ENCODE measurements around the gene HAUS6.
"Not testable (repeated sequence)": the region's sequence is repeated elsewhere in the genome, so short reads cannot be mapped to it uniquely, and the experiment has no call there.

Gene HAUS6

GRCh38 chr9:19033015-19033414 is 69.7 kb downstream of the HAUS6 start, which contains the start of gene SAXO1:
TSS of gene SAXO1 (minus strand) at chr9:19033209. CDS start at chr9:19032908, 301 bp downstream.
- no peak for DNase-seq (ENCODE audit: low spot score)

DNA sequence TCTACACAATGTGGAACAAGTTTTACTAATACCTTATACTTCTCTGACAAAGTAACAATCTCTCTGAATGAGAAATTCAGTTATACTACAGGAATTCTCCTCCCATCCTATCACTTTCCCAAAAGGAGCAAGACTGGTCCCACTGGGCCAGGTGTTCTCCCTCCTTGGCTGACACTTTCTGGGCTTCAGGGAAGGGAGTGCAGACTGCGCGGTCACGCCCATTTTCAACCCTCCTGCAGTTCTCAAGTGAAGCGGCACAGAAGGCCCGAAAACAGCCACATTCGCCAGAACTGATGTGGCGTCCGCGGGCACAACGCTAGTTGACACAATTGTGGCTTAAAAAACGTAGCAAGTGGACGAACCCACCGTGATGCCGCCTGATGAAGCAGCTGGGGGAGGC is 70.3 kb downstream of the HAUS6 start:
- DNase-seq (ENCODE audit: low spot score) = no peak

- DNase-seq (ENCODE audit: low spot score) = no peak
Measured at GRCh38 chr9:19030899-19031298, 71.8 kb downstream of the HAUS6 start.

- peak; percentile 71 for DNase-seq (ENCODE audit: low spot score)
Measured at GRCh38 chr9:19028835-19029451, 73.8 kb downstream of the HAUS6 start.

DNA sequence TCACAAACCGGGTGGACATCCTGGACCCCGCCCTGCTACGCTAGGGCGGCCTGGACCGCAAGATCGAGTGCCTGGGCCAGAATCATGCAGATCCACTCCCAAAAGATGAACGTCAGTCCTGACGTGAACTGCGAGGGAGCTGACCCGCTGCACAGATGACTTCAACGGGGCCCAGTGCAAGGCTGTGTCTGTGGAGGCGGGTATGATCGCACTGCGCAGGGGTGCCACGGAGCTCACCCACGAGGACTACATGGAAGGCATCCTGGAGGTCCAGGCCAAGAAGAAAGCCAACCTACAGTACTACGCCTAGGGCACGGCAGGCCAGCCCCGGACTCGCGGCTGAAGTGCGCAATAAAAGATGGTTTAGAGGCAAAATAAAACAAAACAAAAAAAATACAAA is 74.9 kb downstream of the HAUS6 start:
- DNase-seq (ENCODE audit: low spot score) = no peak

GRCh38 chr9:19026375-19026774 is 76.3 kb downstream of the HAUS6 start:
- no peak for DNase-seq (ENCODE audit: low spot score)

- no peak for DNase-seq (ENCODE audit: low spot score)
Measured at GRCh38 chr9:19023078-19023477, 79.6 kb downstream of the HAUS6 start.

DNA sequence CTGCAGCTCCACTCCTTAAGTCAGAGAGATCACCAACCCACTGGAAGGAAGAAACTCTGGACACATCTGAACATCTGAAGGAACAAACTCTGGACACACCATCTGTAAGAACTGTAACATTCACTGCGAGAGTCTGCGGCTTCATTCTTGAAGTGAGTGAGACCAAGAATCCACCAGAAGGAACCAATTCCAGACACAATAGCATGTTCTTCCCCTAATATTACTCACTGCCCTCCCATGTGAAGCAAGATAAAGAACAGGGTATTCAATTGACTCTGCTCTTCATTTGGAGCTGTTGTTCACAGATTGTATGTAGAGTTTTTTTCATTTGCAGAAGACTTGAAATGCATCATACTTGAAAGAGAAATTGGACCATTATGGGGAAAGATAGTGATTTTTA is 80.5 kb downstream of the HAUS6 start:
- no peak for DNase-seq (ENCODE audit: low spot score)

DNA sequence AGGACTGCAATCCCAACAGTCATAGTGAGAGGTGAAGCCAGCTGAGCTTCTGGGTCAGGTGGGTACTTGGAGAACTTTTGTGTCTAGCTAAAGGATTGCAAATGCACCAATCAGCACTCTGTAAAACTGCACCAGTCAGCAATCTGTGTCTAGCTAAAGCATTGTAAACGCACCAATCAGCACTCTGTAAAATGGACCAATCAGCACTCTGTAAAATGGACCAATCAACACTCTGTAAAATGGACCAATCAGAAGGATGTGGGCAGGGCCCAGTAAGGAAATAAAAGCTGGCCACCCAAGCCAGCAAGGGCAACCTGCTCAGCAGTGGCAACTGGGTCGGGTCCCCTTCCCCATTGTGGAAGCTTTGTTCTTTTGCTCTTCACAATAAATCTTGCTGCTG is 81.1 kb downstream of the HAUS6 start:
- DNase-seq (ENCODE audit: low spot score) = not testable (repeated sequence)

DNA sequence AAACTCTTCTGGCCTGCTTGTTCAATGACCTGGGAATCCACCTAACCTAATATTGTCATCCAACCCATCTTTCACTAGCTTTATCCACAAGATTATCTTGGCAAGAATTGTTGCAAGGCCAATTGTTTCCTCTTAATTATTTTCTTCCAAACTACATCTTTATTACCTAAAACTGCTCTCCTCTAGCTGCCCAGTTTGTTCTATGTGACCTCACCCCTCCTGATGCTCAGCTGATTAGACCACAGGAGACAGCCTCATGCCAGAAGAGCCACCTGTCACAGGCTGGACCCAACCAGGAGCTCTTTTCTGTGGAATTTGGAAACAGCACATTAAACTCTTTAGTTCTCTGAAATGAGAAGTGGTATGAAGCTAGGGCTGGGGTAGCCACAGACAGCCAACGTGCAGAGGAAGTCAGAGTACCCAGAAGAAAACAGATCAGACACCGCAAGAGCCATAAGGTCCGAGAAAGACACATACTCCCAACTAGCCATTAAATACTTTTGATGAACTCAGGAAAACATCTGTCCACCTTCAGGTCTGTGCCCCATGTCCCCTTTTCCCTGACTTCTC is 81.7 kb downstream of the HAUS6 start:
- DNase-seq (ENCODE audit: low spot score) = no peak

DNA sequence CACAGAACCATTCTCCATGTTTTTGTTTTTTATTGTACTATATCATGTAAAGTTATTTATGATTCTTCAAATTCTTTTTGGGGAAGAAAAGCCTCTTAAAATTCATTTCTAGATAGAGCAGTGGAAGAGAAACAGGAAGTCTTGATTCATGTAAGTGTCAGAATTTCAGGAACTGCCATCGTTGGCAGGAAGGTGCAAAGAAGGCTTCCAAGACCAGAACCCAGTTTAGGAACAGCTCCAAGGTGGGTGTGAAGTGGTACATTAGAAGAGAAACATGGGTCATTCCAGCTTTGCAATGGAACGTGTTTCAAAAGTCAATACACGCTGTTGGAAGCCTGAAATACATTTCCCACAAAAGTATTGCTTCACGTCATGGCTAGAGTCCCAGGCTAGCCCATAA is 84.5 kb downstream of the HAUS6 start:
- no peak for DNase-seq (ENCODE audit: low spot score)

DNA sequence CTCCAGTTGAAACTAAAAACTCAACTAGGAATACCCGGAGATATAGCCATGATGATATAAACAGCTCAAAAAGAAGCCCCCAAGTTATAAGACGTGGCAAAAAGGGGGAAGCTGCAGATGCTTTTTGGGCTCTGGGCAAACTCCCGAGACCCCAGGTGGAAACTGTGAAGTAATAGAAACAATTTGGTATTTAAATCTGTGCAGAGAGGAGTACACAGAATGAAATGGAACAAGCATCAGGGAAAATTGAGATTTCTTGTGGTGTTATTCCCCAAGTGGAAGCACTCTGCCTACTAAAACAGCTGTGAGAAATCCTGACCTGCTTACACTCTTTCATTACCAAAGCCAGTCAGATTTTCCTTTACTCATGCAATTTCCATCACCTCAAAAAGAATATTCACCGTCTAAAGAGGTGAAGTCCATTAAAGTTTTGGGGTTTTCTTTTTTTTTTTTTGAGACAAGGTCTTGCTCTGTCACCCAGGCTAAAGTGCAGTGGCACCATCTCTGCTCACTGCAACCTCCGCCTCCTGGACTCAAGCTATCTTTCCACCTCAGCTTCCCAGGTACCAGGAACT is 93.2 kb downstream of the HAUS6 start:
- no peak for DNase-seq (ENCODE audit: low spot score)
